Activated naive CD4-positive, alpha-beta T cell treated with anti-CD3 and anti-CD28 coated beads for 36 hours (primary cell): ENCODE data around the gene MECP2. TPM values are rescaled to one million over a fixed set of nuclear protein-coding genes. Genes with fewer than 3 reads are reported as not detected.
A peak's percentile ranks its signal among the peaks of the same experiment; 100 is the strongest.

ENCODE experiments used
- CTCF ChIA-PET: fragments of 350-600 bp; sonication (Branson Sonifier 250); formaldehyde crosslinking; loops from one replicate; lab custom pipeline; 2021; ENCODE audit warnings: antibody characterized with exemption; lab: Charles Lee
- DNase-seq: peaks from one replicate; pipeline ENCODE4 v3.0.0-alpha.2; 2020
- H3K27ac Mint-ChIP-seq: one replicate; pipeline ENCODE4 v1.8.0; 2021; ENCODE audit warnings: mild to moderate bottlenecking, mixed read lengths
- H3K27me3 Mint-ChIP-seq: one replicate; pipeline ENCODE4 v1.8.0; 2021; ENCODE audit warnings: low read depth, mixed read lengths
- H3K36me3 Mint-ChIP-seq: one replicate; pipeline ENCODE4 v1.8.0; 2021; ENCODE audit warnings: low read depth, mixed read lengths
- H3K4me1 Mint-ChIP-seq: one replicate; pipeline ENCODE4 v1.8.0; 2021; ENCODE audit warnings: low read depth, mixed read lengths
- H3K4me3 Mint-ChIP-seq: one replicate; pipeline ENCODE4 v1.8.0; 2021; ENCODE audit warnings: mild to moderate bottlenecking, moderate library complexity, mixed read lengths
- H3K9me3 Mint-ChIP-seq: one replicate; pipeline ENCODE4 v1.8.0; 2021; ENCODE audit warnings: mixed read lengths
- intact Hi-C: fragments of 100-400 bp; cut with micrococcal nuclease; formaldehyde crosslinking; loops from one replicate; pipeline ENCODE4 v1.15.1; 2023
- microRNA-seq: library from miRNA; unstranded; fragments of <30 nt; microRNA quantifications from one replicate; pipeline ENCODE4 v1.2.0, GENCODE V29; 2022; ENCODE audit warnings: borderline microRNAs expressed, borderline replicate concordance
- total RNA-seq, 2 experiments: library from RNA; stranded (reverse); gene quantifications; one replicate each; pipeline ENCODE4 v1.2.3, GENCODE V29; 2021

The MECP2 gene
- total RNA-seq, 2 experiments from 2014 or later: 47.1 to 50.2 TPM

- Mint-ChIP-seq H3K9me3 (no peaks in the 10 kb centered on the region), H3K27ac (peak overlapping the region; percentile 96), H3K27me3 (no peaks in the 10 kb centered on the region), H3K36me3 (peaks cover 14% of the 10 kb centered on the region), H3K4me3 (peak overlapping the region; percentile 84), H3K4me1 (peaks cover 17% of the 10 kb centered on the region)
- DNase-seq: no peak
- CTCF ChIA-PET: interaction anchor here (2.2 kb wide), 1 partner anchor 40 kb away, joined by 4 read pairs; no protein-coding TSS in a partner anchor
- intact Hi-C loops: loop anchor here (5.0 kb wide), 2 partner anchors 501 to 504 kb away; partner anchors contain the start of genes HAUS7 and LAGE3
Measured at GRCh38 chrX:153973127-153974002, 124.2 kb downstream of the MECP2 start.

DNA sequence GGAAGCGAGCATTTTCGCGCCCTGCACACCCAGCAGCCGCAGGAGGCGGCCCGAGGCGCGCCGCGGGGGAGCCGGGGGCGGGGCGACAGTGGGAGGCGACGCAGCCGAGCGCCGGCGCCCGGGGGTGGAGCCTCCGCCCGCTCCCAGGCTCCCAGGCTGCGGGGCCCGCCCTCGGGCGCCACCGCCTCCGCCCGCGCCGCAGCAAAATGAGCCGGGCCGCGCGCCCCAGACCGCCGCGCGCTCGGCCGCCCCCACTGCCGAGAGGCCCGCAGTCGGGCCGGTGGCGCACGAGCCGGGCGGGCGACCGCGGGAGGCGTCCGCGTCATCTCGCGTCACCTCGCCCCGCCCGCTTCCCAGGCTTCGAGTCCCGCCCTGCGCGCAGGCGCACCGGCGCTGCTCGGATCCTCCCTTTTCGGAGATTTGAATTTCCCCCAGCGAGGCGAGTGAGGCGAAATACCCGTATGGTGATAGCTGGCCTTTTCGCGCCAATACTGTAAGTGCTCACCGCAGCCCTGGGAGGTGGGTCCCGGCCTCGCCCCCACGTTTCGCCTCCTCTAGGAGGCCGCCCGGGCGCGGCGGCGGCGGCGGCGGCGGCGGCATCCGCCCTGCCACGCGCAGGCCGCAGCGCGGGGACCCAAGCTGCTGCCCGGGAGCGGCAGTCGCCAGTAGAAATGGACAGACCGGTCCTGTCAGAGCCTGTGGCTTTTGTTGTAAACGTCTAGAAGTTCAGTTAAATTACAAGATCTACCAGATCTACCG lies 125.0 kb downstream of the MECP2 start, which contains the start of gene TMEM187:
Gene TMEM187, plus strand, starts transcription at position 387 of the 759 bp plus-strand sequence. CDS start 9,309 bp downstream, outside the sequence.
- peaks cover 22% of the 10 kb centered on the region for H3K36me3 Mint-ChIP-seq
- H3K27me3 Mint-ChIP-seq: no peaks in the 10 kb centered on the region
- peak; percentile 91 for DNase-seq
- peak within 1 kb of the TSS; percentile 100 for H3K27ac Mint-ChIP-seq
- intact Hi-C loops: loop anchor here (1.0 to 5.0 kb wide), 5 partner anchors 12 to 505 kb away; partner anchors contain the start of genes HAUS7, LAGE3, MECP2 and RPL10
- peaks cover 24% of the 10 kb centered on the region for H3K4me1 Mint-ChIP-seq
- CTCF ChIA-PET: interaction anchor here (1.8 to 2.2 kb wide), 2 partner anchors 8 to 41 kb away, joined by 4 to 6 read pairs; no protein-coding TSS in a partner anchor
- H3K9me3 Mint-ChIP-seq: no peaks in the 10 kb centered on the region
- H3K4me3 Mint-ChIP-seq: peak within 1 kb of the TSS; percentile 100

Small RNA genes lying within 50 kb of the gene (microRNA-seq; reads per million reads assigned to microRNA genes)
- gene MIR3202-1 (not detected), gene MIR3202-2 (not detected), gene MIR718 (not detected)

Other genes starting within 250 kb of the MECP2 start
- under 1 TPM; 0.40 to 0.57 TPM for gene L1CAM, start 211.5 kb downstream of the MECP2 start, total RNA-seq
- not detected for gene AVPR2, start 193.0 kb downstream of the MECP2 start, total RNA-seq
- 100 to 1,000 TPM; 154 to 161 TPM for gene ARHGAP4, start 171.5 kb downstream of the MECP2 start, total RNA-seq
- 100 to 1,000 TPM; 120 to 121 TPM for gene NAA10, start 162.7 kb downstream of the MECP2 start, total RNA-seq
- gene RENBP, start 153.1 kb downstream of the MECP2 start, total RNA-seq: 10 to 100 TPM; 11.3 to 13.1 TPM
- gene HCFC1, start 125.9 kb downstream of the MECP2 start, total RNA-seq: 10 to 100 TPM; 85.0 to 86.1 TPM
- 1 to 10 TPM; 6.2 to 6.7 TPM for gene TMEM187, start 125.0 kb downstream of the MECP2 start, total RNA-seq
- 10 to 100 TPM; 77.2 to 82.6 TPM for gene IRAK1, start 77.8 kb downstream of the MECP2 start, total RNA-seq
- not detected for gene OPN1LW, start 46.5 kb upstream of the MECP2 start, total RNA-seq
- not detected for gene OPN1MW, start 84.9 kb upstream of the MECP2 start, total RNA-seq
- gene OPN1MW2, start 122.0 kb upstream of the MECP2 start, total RNA-seq: not detected
- gene OPN1MW3, start 159.9 kb upstream of the MECP2 start, total RNA-seq: not detected
- gene TEX28, start 197.4 kb upstream of the MECP2 start, total RNA-seq: not detected
- not detected for gene TKTL1, start 198.1 kb upstream of the MECP2 start, total RNA-seq